ENCODE results near the gene MVB12B. TPM values are rescaled to one million over a fixed set of nuclear protein-coding genes. Genes with fewer than 3 reads are reported as not detected.

Gene MVB12B
- total RNA-seq, 1 donor from 2014 or later, result 12.8 TPM

DNA sequence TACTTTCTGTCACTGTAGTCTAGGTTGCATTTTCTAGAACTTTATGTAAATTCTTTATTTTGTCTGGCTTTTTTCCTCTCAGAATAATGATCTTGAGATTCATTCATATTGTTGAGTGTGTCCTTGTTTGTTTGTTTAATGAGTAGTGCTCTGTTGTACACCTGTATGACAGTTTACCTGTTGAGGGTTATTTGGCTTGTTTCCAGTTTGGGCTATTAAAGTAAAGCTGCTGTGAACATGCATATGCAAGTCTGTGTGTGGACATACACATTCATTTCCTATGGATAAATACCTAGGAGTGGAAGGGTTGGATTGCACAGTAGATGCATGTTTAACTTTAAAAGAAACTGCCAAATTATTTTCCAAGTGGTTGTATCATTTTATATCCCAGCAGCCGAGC lies 30.4 kb downstream of the MVB12B start:
- Histone ChIP-seq H3K4me3 (ENCODE audit: insufficient read depth, low read depth, low read length) (no peak overlapping the region), H3K4me2 (ENCODE audit: low read length) (no peak overlapping the region), H3K27me3 (ENCODE audit: insufficient read depth, low read length) (no peaks in the 10 kb centered on the region), H3K27ac (ENCODE audit: low read depth, low read length) (no peak overlapping the region), H3K79me2 (ENCODE audit: insufficient read depth, low read length) (peaks cover 13% of the 10 kb centered on the region), H3K9ac (ENCODE audit: low read length) (no peak overlapping the region), H4K20me1 (ENCODE audit: insufficient read depth, low read length) (no peaks in the 10 kb centered on the region), H3K9me3 (ENCODE audit: insufficient read depth, low read depth, low read length) (no peaks in the 10 kb centered on the region), H2AFZ (ENCODE audit: low read depth, low read length) (no peak overlapping the region), H3K4me1 (ENCODE audit: insufficient read depth, low read length) (no peaks in the 10 kb centered on the region), H3K36me3 (ENCODE audit: insufficient read depth, low read length) (no peaks in the 10 kb centered on the region)
- TF ChIP-seq EZH2 (IDR thresholded peaks at IDR 0.05; ENCODE audit: insufficient read depth, low read length), result no peak
- TF ChIP-seq, protein P1, sequence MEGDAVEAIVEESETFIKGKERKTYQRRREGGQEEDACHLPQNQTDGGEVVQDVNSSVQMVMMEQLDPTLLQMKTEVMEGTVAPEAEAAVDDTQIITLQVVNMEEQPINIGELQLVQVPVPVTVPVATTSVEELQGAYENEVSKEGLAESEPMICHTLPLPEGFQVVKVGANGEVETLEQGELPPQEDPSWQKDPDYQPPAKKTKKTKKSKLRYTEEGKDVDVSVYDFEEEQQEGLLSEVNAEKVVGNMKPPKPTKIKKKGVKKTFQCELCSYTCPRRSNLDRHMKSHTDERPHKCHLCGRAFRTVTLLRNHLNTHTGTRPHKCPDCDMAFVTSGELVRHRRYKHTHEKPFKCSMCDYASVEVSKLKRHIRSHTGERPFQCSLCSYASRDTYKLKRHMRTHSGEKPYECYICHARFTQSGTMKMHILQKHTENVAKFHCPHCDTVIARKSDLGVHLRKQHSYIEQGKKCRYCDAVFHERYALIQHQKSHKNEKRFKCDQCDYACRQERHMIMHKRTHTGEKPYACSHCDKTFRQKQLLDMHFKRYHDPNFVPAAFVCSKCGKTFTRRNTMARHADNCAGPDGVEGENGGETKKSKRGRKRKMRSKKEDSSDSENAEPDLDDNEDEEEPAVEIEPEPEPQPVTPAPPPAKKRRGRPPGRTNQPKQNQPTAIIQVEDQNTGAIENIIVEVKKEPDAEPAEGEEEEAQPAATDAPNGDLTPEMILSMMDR (IDR thresholded peaks at IDR 0.05; ENCODE audit: insufficient read depth, low read depth, low read length), result no peak
- no peak overlapping the region for H3K4me3 Mint-ChIP-seq (ENCODE audit: unreplicated experiment)
- no peaks in the 10 kb centered on the region for H3K27me3 Mint-ChIP-seq (ENCODE audit: low read depth, unreplicated experiment)
- H3K9me3 Mint-ChIP-seq (ENCODE audit: unreplicated experiment), result peaks cover 3% of the 10 kb centered on the region
- H3K4me1 Mint-ChIP-seq (ENCODE audit: low read depth, unreplicated experiment), result peaks cover 4% of the 10 kb centered on the region
- H3K27ac Mint-ChIP-seq (ENCODE audit: unreplicated experiment), result no peak overlapping the region
- no peak for FAIRE-seq
- H3K36me3 Mint-ChIP-seq (ENCODE audit: low read depth, unreplicated experiment), result no peaks in the 10 kb centered on the region
- no peak for DNase-seq (ENCODE audit: low read depth)

DNA sequence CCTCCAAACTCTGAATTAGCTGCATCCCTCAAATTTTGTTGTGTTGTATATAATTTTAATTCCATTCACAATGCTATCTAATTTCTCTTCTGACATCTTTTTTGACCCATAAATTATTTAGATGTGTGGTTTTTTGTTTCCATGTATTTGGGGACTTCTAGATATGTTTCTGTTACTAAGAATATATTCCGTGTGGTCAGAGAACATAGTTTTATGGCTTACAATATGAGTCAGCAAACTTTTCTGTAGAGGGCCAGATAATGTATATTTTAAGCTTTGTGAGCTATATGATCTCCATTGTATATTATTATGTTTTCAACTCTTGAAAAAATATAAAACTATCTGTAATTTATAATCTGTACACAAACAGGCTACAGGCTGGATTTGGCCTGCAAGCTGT lies 33.4 kb downstream of the MVB12B start:
- Histone ChIP-seq H3K4me3 (ENCODE audit: insufficient read depth, low read depth, low read length) (no peak overlapping the region), H3K27ac (ENCODE audit: low read depth, low read length) (no peak overlapping the region), H4K20me1 (ENCODE audit: insufficient read depth, low read length) (peaks cover 5% of the 10 kb centered on the region), H3K27me3 (ENCODE audit: insufficient read depth, low read length) (no peaks in the 10 kb centered on the region), H3K4me1 (ENCODE audit: insufficient read depth, low read length) (peaks cover 8% of the 10 kb centered on the region), H2AFZ (ENCODE audit: low read depth, low read length) (no peak overlapping the region), H3K4me2 (ENCODE audit: low read length) (no peak overlapping the region), H3K9ac (ENCODE audit: low read length) (no peak overlapping the region), H3K36me3 (ENCODE audit: insufficient read depth, low read length) (no peaks in the 10 kb centered on the region), H3K79me2 (ENCODE audit: insufficient read depth, low read length) (peaks cover 6% of the 10 kb centered on the region), H3K9me3 (ENCODE audit: insufficient read depth, low read depth, low read length) (no peaks in the 10 kb centered on the region)
- Mint-ChIP-seq H3K9me3 (ENCODE audit: unreplicated experiment) (peaks cover 5% of the 10 kb centered on the region), H3K4me3 (ENCODE audit: unreplicated experiment) (no peak overlapping the region), H3K4me1 (ENCODE audit: low read depth, unreplicated experiment) (no peaks in the 10 kb centered on the region), H3K27me3 (ENCODE audit: low read depth, unreplicated experiment) (no peaks in the 10 kb centered on the region), H3K36me3 (ENCODE audit: low read depth, unreplicated experiment) (peaks cover 3% of the 10 kb centered on the region), H3K27ac (ENCODE audit: unreplicated experiment) (no peak overlapping the region)
- DNase-seq (ENCODE audit: low read depth), result no peak
- TF ChIP-seq, protein P1 (IDR thresholded peaks at IDR 0.05; ENCODE audit: insufficient read depth, low read depth, low read length), result no peak
- no peak for TF ChIP-seq EZH2 (IDR thresholded peaks at IDR 0.05; ENCODE audit: insufficient read depth, low read length)
- no peak for FAIRE-seq

DNA sequence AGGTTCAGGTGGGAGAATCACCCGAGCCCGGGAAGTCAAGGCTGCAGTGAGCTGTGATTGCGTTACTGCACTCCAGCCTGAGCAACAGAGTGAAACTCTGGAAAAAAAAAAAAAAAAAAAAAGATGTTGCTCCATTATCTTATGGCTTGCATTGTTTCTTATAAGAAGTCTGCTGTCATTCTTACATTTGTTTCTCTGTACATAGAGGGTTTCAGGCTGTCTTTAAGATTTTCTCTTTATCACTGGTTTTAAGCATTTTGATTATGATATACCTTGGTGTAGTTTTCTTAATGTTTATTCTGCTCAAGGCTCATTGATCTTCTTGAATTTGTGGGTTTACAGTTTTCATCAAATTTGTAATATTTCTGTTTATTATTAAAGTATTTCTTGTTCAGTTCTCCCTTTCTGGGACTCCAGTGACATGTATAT lies 35.2 kb downstream of the MVB12B start:
- Histone ChIP-seq H3K36me3 (ENCODE audit: insufficient read depth, low read length) (no peaks in the 10 kb centered on the region), H2AFZ (ENCODE audit: low read depth, low read length) (no peak overlapping the region), H3K27ac (ENCODE audit: low read depth, low read length) (no peak overlapping the region), H3K9ac (ENCODE audit: low read length) (no peak overlapping the region), H3K4me3 (ENCODE audit: insufficient read depth, low read depth, low read length) (no peak overlapping the region), H3K9me3 (ENCODE audit: insufficient read depth, low read depth, low read length) (no peaks in the 10 kb centered on the region), H3K4me1 (ENCODE audit: insufficient read depth, low read length) (peaks cover 8% of the 10 kb centered on the region), H4K20me1 (ENCODE audit: insufficient read depth, low read length) (peaks cover 5% of the 10 kb centered on the region), H3K79me2 (ENCODE audit: insufficient read depth, low read length) (peaks cover 6% of the 10 kb centered on the region), H3K4me2 (ENCODE audit: low read length) (no peak overlapping the region), H3K27me3 (ENCODE audit: insufficient read depth, low read length) (no peaks in the 10 kb centered on the region)
- Mint-ChIP-seq H3K4me1 (ENCODE audit: low read depth, unreplicated experiment) (peaks cover 6% of the 10 kb centered on the region), H3K9me3 (ENCODE audit: unreplicated experiment) (peaks cover 6% of the 10 kb centered on the region), H3K4me3 (ENCODE audit: unreplicated experiment) (no peak overlapping the region), H3K27me3 (ENCODE audit: low read depth, unreplicated experiment) (peaks cover 2% of the 10 kb centered on the region), H3K27ac (ENCODE audit: unreplicated experiment) (no peak overlapping the region), H3K36me3 (ENCODE audit: low read depth, unreplicated experiment) (peaks cover 3% of the 10 kb centered on the region)
- TF ChIP-seq, protein P1 (IDR thresholded peaks at IDR 0.05; ENCODE audit: insufficient read depth, low read depth, low read length), result no peak
- TF ChIP-seq EZH2 (IDR thresholded peaks at IDR 0.05; ENCODE audit: insufficient read depth, low read length), result no peak
- no peak for FAIRE-seq
- no peak for DNase-seq (ENCODE audit: low read depth)

Measured in astrocyte (in vitro differentiated cells and primary cell).